ENCODE results near the gene BDNF. TPM values are rescaled to one million over a fixed set of nuclear protein-coding genes. Genes with fewer than 3 reads are reported as not detected.

Gene BDNF
- total RNA-seq, 1 experiment from 2014 or later: 5.4 TPM

DNA sequence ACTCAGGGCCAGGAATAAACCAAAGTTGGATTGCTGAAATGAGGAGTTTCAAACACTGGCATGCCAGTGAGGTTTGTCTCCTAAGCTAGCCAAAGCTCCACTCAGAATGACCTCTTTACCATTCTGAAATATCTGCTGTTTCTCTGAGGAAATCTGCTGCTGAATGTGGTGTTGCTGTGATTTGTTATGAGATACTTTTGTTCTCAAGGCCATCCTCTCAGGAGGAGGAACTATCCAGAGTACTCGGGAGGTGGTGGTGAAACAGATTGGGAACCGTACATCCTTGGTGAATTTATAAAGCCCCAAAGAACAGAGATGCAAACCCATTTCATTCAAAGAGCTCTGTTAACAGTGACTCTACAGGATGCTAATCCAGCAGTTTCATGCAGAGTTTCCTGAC lies 50.5 kb downstream of the BDNF start:
- H3K4me3 ChIP-seq: no peak overlapping the region
- BruUV-seq (replicated peaks): no TSS peak
- ChIA-PET CTCF (no interaction called here), POLR2A (ENCODE audit: unreplicated experiment) (no interaction called here)
- no peak overlapping the region for H2AFZ ChIP-seq
- no peak for TF ChIP-seq EZH2 (IDR thresholded peaks at IDR 0.05; ENCODE audit: low read depth)
- TF ChIP-seq, protein P1, sequence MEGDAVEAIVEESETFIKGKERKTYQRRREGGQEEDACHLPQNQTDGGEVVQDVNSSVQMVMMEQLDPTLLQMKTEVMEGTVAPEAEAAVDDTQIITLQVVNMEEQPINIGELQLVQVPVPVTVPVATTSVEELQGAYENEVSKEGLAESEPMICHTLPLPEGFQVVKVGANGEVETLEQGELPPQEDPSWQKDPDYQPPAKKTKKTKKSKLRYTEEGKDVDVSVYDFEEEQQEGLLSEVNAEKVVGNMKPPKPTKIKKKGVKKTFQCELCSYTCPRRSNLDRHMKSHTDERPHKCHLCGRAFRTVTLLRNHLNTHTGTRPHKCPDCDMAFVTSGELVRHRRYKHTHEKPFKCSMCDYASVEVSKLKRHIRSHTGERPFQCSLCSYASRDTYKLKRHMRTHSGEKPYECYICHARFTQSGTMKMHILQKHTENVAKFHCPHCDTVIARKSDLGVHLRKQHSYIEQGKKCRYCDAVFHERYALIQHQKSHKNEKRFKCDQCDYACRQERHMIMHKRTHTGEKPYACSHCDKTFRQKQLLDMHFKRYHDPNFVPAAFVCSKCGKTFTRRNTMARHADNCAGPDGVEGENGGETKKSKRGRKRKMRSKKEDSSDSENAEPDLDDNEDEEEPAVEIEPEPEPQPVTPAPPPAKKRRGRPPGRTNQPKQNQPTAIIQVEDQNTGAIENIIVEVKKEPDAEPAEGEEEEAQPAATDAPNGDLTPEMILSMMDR (conservative IDR thresholded peaks at IDR 0.05): no peak
- no peaks in the 10 kb centered on the region for H3K27me3 ChIP-seq (ENCODE audit: insufficient read depth, low read depth)
- intact Hi-C loops (cut with micrococcal nuclease; ENCODE audit: unreplicated experiment): no loop called here
- no peaks in the 10 kb centered on the region for H3K9me2 ChIP-seq (ENCODE audit: insufficient read depth)
- no peaks in the 10 kb centered on the region for H3K36me3 ChIP-seq (ENCODE audit: low read depth)
- no peaks in the 10 kb centered on the region for H4K20me1 ChIP-seq (ENCODE audit: insufficient read depth)
- H3F3A ChIP-seq (ENCODE audit: insufficient read depth, low read depth): no peaks in the 10 kb centered on the region
- no peak overlapping the region for H3K27ac ChIP-seq
- H3K9me3 ChIP-seq (ENCODE audit: insufficient read depth, low read depth): no peaks in the 10 kb centered on the region
- no peak for DNase-seq
- no peaks in the 10 kb centered on the region for H3K4me1 ChIP-seq (replicated peaks; ENCODE audit: insufficient read depth)
- no peak overlapping the region for H3K4me2 ChIP-seq
- H3K79me2 ChIP-seq (ENCODE audit: low read depth): no peaks in the 10 kb centered on the region

DNA sequence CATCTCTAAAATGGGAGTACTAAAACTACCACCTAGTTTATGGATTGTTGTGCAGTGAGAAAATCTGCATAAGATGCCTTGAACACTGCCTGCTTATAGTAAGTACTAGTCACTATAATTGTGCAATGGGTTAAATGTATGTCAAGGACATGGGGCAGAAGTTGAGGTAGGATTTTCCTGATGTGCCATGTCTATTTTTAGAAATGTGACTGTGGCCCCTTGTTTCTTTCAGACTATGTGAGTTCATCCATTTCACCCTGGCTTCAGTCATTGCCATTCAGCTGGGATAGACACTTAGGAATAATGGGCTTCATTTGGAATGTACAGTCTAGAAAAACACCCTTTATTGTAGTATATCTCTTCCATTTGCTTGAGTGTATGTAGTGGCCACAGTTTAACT lies 51.4 kb downstream of the BDNF start:
- POLR2A ChIA-PET (ENCODE audit: unreplicated experiment): no interaction called here
- DNase-seq: no peak

DNA sequence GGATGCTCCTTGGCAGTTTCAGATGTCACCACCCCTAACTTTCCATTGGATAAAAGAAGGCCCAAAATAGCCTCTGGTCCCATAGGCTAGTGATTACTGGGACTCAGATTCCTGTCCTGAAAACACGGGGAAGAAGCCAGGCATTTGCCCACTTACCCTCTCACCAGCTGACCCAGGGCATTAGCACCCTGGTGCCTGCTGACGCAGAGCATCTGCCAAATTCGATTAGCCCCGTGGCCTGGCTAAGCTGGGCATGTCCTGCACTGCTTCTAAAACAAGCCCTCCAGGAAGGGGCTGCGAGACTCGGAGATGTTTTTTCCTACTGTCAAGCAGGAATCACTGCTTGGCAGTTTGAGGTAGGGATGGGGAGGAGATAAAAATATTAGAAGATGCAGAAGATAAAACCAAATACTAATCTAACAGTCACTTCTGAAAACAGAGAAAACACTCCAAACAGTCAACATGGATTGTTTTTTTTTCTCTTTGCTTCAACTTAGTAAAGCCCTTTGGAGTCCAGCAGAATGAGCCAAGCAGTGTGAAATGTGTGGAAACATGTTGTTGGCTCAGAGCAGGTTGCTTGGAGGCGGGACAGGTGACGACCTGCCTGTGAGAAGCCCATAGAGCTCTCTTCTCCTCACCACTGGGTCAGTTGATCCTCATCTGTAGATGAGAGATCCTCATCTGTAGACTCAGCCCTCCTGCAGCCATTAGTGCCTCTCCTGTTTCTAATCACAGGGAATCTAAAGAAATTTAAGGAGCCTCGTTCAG lies 54.0 kb downstream of the BDNF start:
- Histone ChIP-seq H3K4me3 (no peak overlapping the region), H2AFZ (no peak overlapping the region), H3K27me3 (ENCODE audit: insufficient read depth, low read depth) (no peaks in the 10 kb centered on the region), H3K36me3 (ENCODE audit: low read depth) (no peaks in the 10 kb centered on the region), H3F3A (ENCODE audit: insufficient read depth, low read depth) (no peaks in the 10 kb centered on the region), H3K79me2 (ENCODE audit: low read depth) (no peaks in the 10 kb centered on the region), H3K4me2 (no peak overlapping the region), H3K4me1 (replicated peaks; ENCODE audit: insufficient read depth) (no peaks in the 10 kb centered on the region), H3K9me3 (ENCODE audit: insufficient read depth, low read depth) (no peaks in the 10 kb centered on the region), H3K9me2 (ENCODE audit: insufficient read depth) (no peaks in the 10 kb centered on the region), H3K27ac (no peak overlapping the region), H4K20me1 (ENCODE audit: insufficient read depth) (no peaks in the 10 kb centered on the region)
- TF ChIP-seq, protein P1 (conservative IDR thresholded peaks at IDR 0.05): no peak
- no peak for TF ChIP-seq EZH2 (IDR thresholded peaks at IDR 0.05; ENCODE audit: low read depth)
- no peak for DNase-seq
- ChIA-PET CTCF (no interaction called here), POLR2A (ENCODE audit: unreplicated experiment) (no interaction called here)
- no TSS peak for BruUV-seq (replicated peaks)
- intact Hi-C loops (cut with micrococcal nuclease; ENCODE audit: unreplicated experiment): no loop called here

More for the DNA sequence above, 51.4 kb downstream of the BDNF start:
- Histone ChIP-seq H3K4me1 (replicated peaks; ENCODE audit: insufficient read depth) (no peaks in the 10 kb centered on the region), H3K9me3 (ENCODE audit: insufficient read depth, low read depth) (no peaks in the 10 kb centered on the region), H3K4me2 (no peak overlapping the region), H3F3A (ENCODE audit: insufficient read depth, low read depth) (no peaks in the 10 kb centered on the region), H3K79me2 (ENCODE audit: low read depth) (no peaks in the 10 kb centered on the region), H2AFZ (no peak overlapping the region), H3K27me3 (ENCODE audit: insufficient read depth, low read depth) (no peaks in the 10 kb centered on the region), H3K4me3 (no peak overlapping the region), H3K9me2 (ENCODE audit: insufficient read depth) (no peaks in the 10 kb centered on the region), H3K27ac (no peak overlapping the region), H3K36me3 (ENCODE audit: low read depth) (no peaks in the 10 kb centered on the region), H4K20me1 (ENCODE audit: insufficient read depth) (no peaks in the 10 kb centered on the region)
- no peak for TF ChIP-seq EZH2 (IDR thresholded peaks at IDR 0.05; ENCODE audit: low read depth)
- TF ChIP-seq, protein P1 (conservative IDR thresholded peaks at IDR 0.05): no peak
- intact Hi-C loops (cut with micrococcal nuclease; ENCODE audit: unreplicated experiment): no loop called here
- CTCF ChIA-PET: no interaction called here
- no TSS peak for BruUV-seq (replicated peaks)

Measured in PC-9 (cell line).